Mesenchymal stem cell (in vitro differentiated cells and primary cell): Measurements from ENCODE around the gene OR8D1. TPM values are rescaled to one million over a fixed set of nuclear protein-coding genes. Genes with fewer than 3 reads are reported as not detected.
A peak's percentile ranks its signal among the peaks of the same experiment; 100 is the strongest.

Experiments used
- DNase-seq: peaks from one replicate; pipeline ENCODE4 v3.0.0-alpha.2; 2013
- H2AFZ ChIP-seq: one replicate; pipeline ENCODE4 v1.6.1; 2013; ENCODE audit warnings: low read depth, mild to moderate bottlenecking, control low read depth, inconsistent platforms, low read length, moderate library complexity
- H2AK5ac ChIP-seq: 2 replicates; pipeline ENCODE4 v1.6.1; 2013; ENCODE audit warnings: low read length, moderate library complexity, mild to moderate bottlenecking, inconsistent platforms; ENCODE audit not compliant: severe bottlenecking
- H2BK120ac ChIP-seq: one replicate; pipeline ENCODE4 v1.6.1; 2013; ENCODE audit warnings: low read depth, mild to moderate bottlenecking, inconsistent platforms, low read length, moderate library complexity
- H2BK12ac ChIP-seq, 2 experiments: one replicate each; pipeline ENCODE4 v1.6.1; 2013; ENCODE audit warnings: inconsistent platforms in 2 of 2, low read length in 2 of 2, mild to moderate bottlenecking in 2 of 2, moderate library complexity in 2 of 2, control low read depth in 1 of 2
- H2BK15ac ChIP-seq: one replicate; pipeline ENCODE4 v1.6.1; 2013; ENCODE audit warnings: mild to moderate bottlenecking, low read depth, inconsistent platforms; ENCODE audit not compliant: poor library complexity, severe bottlenecking
- H2BK5ac ChIP-seq: 2 replicates; pipeline ENCODE4 v1.6.1; 2013; ENCODE audit warnings: low read depth, mild to moderate bottlenecking, low read length, control low read depth, inconsistent platforms; ENCODE audit not compliant: poor library complexity, severe bottlenecking
- H3K14ac ChIP-seq, 2 experiments: one replicate each; pipeline ENCODE4 v1.6.1; 2013; ENCODE audit warnings: inconsistent platforms in 2 of 2, low read length in 2 of 2, control low read depth in 1 of 2, mild to moderate bottlenecking in 1 of 2, moderate library complexity in 1 of 2
- H3K18ac ChIP-seq, 2 experiments: one replicate each; pipeline ENCODE4 v1.6.1; 2013; ENCODE audit warnings: inconsistent platforms in 2 of 2, low read length in 2 of 2, control low read depth in 1 of 2, low read depth in 1 of 2, mild to moderate bottlenecking in 1 of 2
- H3K23ac ChIP-seq, 2 experiments: one replicate each; pipeline ENCODE4 v1.6.1; 2013; ENCODE audit warnings: inconsistent platforms in 2 of 2, low read length in 2 of 2, mild to moderate bottlenecking in 2 of 2, moderate library complexity in 2 of 2, control low read depth in 1 of 2
- H3K27ac ChIP-seq: 2 replicates; pipeline ENCODE4 v1.5.1; 2013; ENCODE audit warnings: mild to moderate bottlenecking, moderate library complexity, low read length, control low read depth, inconsistent platforms; ENCODE audit not compliant: poor library complexity, severe bottlenecking
- H3K27me3 ChIP-seq, 2 experiments: 2 replicates each; pipeline versions ENCODE4 v1.6.1 to v1.7.0; 2013; ENCODE audit warnings: low read length in 2 of 2, mild to moderate bottlenecking in 2 of 2, moderate library complexity in 2 of 2, control low read depth in 1 of 2, inconsistent platforms in 1 of 2; ENCODE audit not compliant: control insufficient read depth in 1 of 2, insufficient read depth in 1 of 2
- H3K36me3 ChIP-seq, 2 experiments: 2 replicates each; pipeline versions ENCODE4 v1.6.1 to v1.7.0; 2013; ENCODE audit warnings: low read length in 2 of 2, control low read depth in 1 of 2, inconsistent platforms in 1 of 2, low read depth in 1 of 2, mild to moderate bottlenecking in 1 of 2; ENCODE audit not compliant: insufficient read depth in 2 of 2, control insufficient read depth in 1 of 2
- H3K4ac ChIP-seq, 2 experiments: one replicate each; pipeline ENCODE4 v1.6.1; 2013; ENCODE audit warnings: inconsistent platforms in 2 of 2, low read length in 2 of 2, mild to moderate bottlenecking in 2 of 2, moderate library complexity in 2 of 2, control low read depth in 1 of 2, low read depth in 1 of 2
- H3K4me1 ChIP-seq: 2 replicates; pipeline ENCODE4 v1.6.1; 2013; ENCODE audit warnings: low read depth, low read length, control low read depth; ENCODE audit not compliant: control insufficient read depth, insufficient read depth
- H3K4me2 ChIP-seq: 2 replicates; pipeline ENCODE4 v1.6.1; 2013; ENCODE audit warnings: low read length, mild to moderate bottlenecking, inconsistent platforms; ENCODE audit not compliant: poor library complexity, severe bottlenecking
- H3K4me3 ChIP-seq, 2 experiments: 2 replicates each; pipeline versions ENCODE4 v1.5.1 to v1.7.0; 2013; ENCODE audit warnings: low read length in 2 of 2, mild to moderate bottlenecking in 2 of 2, control low read depth in 1 of 2, low read depth in 1 of 2; ENCODE audit not compliant: insufficient read depth in 1 of 2
- H3K79me1 ChIP-seq: replicated peaks from 2 replicates; pipeline ENCODE4 v1.6.1; 2013; ENCODE audit warnings: mild to moderate bottlenecking, control low read depth, low read length, inconsistent platforms; ENCODE audit not compliant: poor library complexity, severe bottlenecking
- H3K9ac ChIP-seq: 2 replicates; pipeline ENCODE4 v1.7.0; 2013; ENCODE audit warnings: mild to moderate bottlenecking, low read length, moderate library complexity
- H3K9me3 ChIP-seq: 2 replicates; pipeline ENCODE4 v1.7.0; 2013; ENCODE audit warnings: mild to moderate bottlenecking, low read length; ENCODE audit not compliant: control insufficient read depth
- H4K8ac ChIP-seq: one replicate; pipeline ENCODE4 v1.6.1; 2013; ENCODE audit warnings: inconsistent platforms, mild to moderate bottlenecking, low read length, moderate library complexity
- H4K91ac ChIP-seq: one replicate; pipeline ENCODE4 v1.6.1; 2013; ENCODE audit warnings: mild to moderate bottlenecking, low read length, inconsistent platforms
- WGBS: methylation state at CpG from one replicate; pipeline ENCODE4 v1.1.7; 2013; ENCODE audit warnings: mixed read lengths; 5-methylcytosine and 5-hydroxymethylcytosine counted together
- polyA plus RNA-seq, 2 experiments: library from polyadenylated mRNA; stranded (reverse); fragments of 200-250 nt; gene quantifications; one replicate each; pipeline ENCODE4 v1.2.3, GENCODE V29; 2013

OR8D1 gene
- polyA plus RNA-seq (2013, experiment 1 of 2): 0.07 TPM
- polyA plus RNA-seq (2013, experiment 2 of 2): 0.07 TPM

GRCh38 chr11:124313849-124314248, at the start of gene OR8D1:
TSS of gene OR8D1 (minus strand) at chr11:124313949. CDS start at chr11:124310766, 3,183 bp downstream.
- DNase-seq: no peak
- H2AFZ ChIP-seq: no peak within 1 kb of the TSS
- no peak within 1 kb of the TSS for H2BK15ac ChIP-seq
- no peak within 1 kb of the TSS for H3K4me2 ChIP-seq
- H3K18ac ChIP-seq: peak within 1 kb of the TSS in 1 of 2 experiments; percentile 34
- H4K91ac ChIP-seq: no peak within 1 kb of the TSS
- H2AK5ac ChIP-seq: no peak within 1 kb of the TSS
- H3K36me3 ChIP-seq: no peaks in the 10 kb centered on the region
- no peak within 1 kb of the TSS for H3K9ac ChIP-seq
- H3K79me1 ChIP-seq: no peaks in the 10 kb centered on the region
- no peaks in the 10 kb centered on the region for H3K9me3 ChIP-seq
- 100% methylated on average over 1 of the region's 2 CpGs for WGBS
- H3K27me3 ChIP-seq: no peaks in the 10 kb centered on the region
- H2BK5ac ChIP-seq: no peak within 1 kb of the TSS
- no peak within 1 kb of the TSS for H3K14ac ChIP-seq
- no peak within 1 kb of the TSS for H2BK120ac ChIP-seq
- no peaks in the 10 kb centered on the region for H3K4me1 ChIP-seq
- H4K8ac ChIP-seq: no peak within 1 kb of the TSS
- no peak within 1 kb of the TSS for H3K27ac ChIP-seq
- H3K4ac ChIP-seq: no peak within 1 kb of the TSS
- H3K4me3 ChIP-seq: no peak within 1 kb of the TSS
- H3K23ac ChIP-seq: no peak within 1 kb of the TSS
- H2BK12ac ChIP-seq: no peak within 1 kb of the TSS

GRCh38 chr11:124359566-124359965, 45.8 kb upstream of the OR8D1 start:
- H3K18ac ChIP-seq: no peak overlapping the region
- H3K14ac ChIP-seq: no peak overlapping the region
- WGBS: 48% methylated on average over 2 of the region's 2 CpGs
- no peak overlapping the region for H2BK15ac ChIP-seq
- H4K8ac ChIP-seq: no peak overlapping the region
- no peaks in the 10 kb centered on the region for H3K9me3 ChIP-seq
- DNase-seq: no peak
- no peak overlapping the region for H2BK120ac ChIP-seq
- H3K4me1 ChIP-seq: no peaks in the 10 kb centered on the region
- H3K4me2 ChIP-seq: no peak overlapping the region
- H3K23ac ChIP-seq: no peak overlapping the region
- no peak overlapping the region for H3K9ac ChIP-seq
- H2AFZ ChIP-seq: no peak overlapping the region
- H2BK12ac ChIP-seq: no peak overlapping the region
- H3K36me3 ChIP-seq: no peaks in the 10 kb centered on the region
- H3K79me1 ChIP-seq: no peaks in the 10 kb centered on the region
- no peak overlapping the region for H3K4me3 ChIP-seq
- H3K4ac ChIP-seq: no peak overlapping the region
- no peak overlapping the region for H4K91ac ChIP-seq
- H2AK5ac ChIP-seq: no peak overlapping the region
- no peak overlapping the region for H3K27ac ChIP-seq
- H3K27me3 ChIP-seq: no peaks in the 10 kb centered on the region
- H2BK5ac ChIP-seq: no peak overlapping the region

- Histone ChIP-seq H3K4me2 (no peak overlapping the region), H3K9ac (no peak overlapping the region), H2BK15ac (no peak overlapping the region), H3K27ac (no peak overlapping the region), H3K79me1 (no peaks in the 10 kb centered on the region), H2AK5ac (no peak overlapping the region), H3K9me3 (peaks cover 21% of the 10 kb centered on the region), H3K4ac (no peak overlapping the region), H4K8ac (no peak overlapping the region), H2BK5ac (no peak overlapping the region), H3K14ac (no peak overlapping the region), H3K4me1 (no peaks in the 10 kb centered on the region), H4K91ac (no peak overlapping the region), H3K18ac (no peak overlapping the region), H3K36me3 (no peaks in the 10 kb centered on the region), H2AFZ (no peak overlapping the region), H2BK120ac (no peak overlapping the region), H3K27me3 (no peaks in the 10 kb centered on the region), H3K4me3 (no peak overlapping the region), H3K23ac (no peak overlapping the region), H2BK12ac (no peak overlapping the region)
- DNase-seq: no peak
- WGBS: 93% methylated on average over 2 of the region's 3 CpGs
Observed at GRCh38 chr11:124346311-124346955, 32.7 kb upstream of the OR8D1 start.

GRCh38 chr11:124344346-124344745, 30.6 kb upstream of the OR8D1 start:
- H2BK120ac ChIP-seq: no peak overlapping the region
- WGBS: 100% methylated on average over 1 of the region's 5 CpGs
- no peak overlapping the region for H3K4me2 ChIP-seq
- H2AK5ac ChIP-seq: no peak overlapping the region
- H3K14ac ChIP-seq: no peak overlapping the region
- H4K8ac ChIP-seq: no peak overlapping the region
- no peak overlapping the region for H3K18ac ChIP-seq
- H4K91ac ChIP-seq: no peak overlapping the region
- H3K4me1 ChIP-seq: no peaks in the 10 kb centered on the region
- peaks cover 10% of the 10 kb centered on the region for H3K9me3 ChIP-seq
- H3K36me3 ChIP-seq: no peaks in the 10 kb centered on the region
- no peak overlapping the region for H2BK12ac ChIP-seq
- no peak overlapping the region for H2BK15ac ChIP-seq
- H3K27ac ChIP-seq: no peak overlapping the region
- no peak overlapping the region for H3K23ac ChIP-seq
- H3K4me3 ChIP-seq: no peak overlapping the region
- no peaks in the 10 kb centered on the region for H3K79me1 ChIP-seq
- H2BK5ac ChIP-seq: no peak overlapping the region
- no peak overlapping the region for H3K9ac ChIP-seq
- DNase-seq: peak; percentile 3
- H3K27me3 ChIP-seq: no peaks in the 10 kb centered on the region
- H3K4ac ChIP-seq: no peak overlapping the region
- no peak overlapping the region for H2AFZ ChIP-seq
